IMR-90 (cell line): ENCODE measurements around the gene FAM83C. TPM values are rescaled to one million over a fixed set of nuclear protein-coding genes. Genes with fewer than 3 reads are reported as not detected.

ENCODE experiments used
- ATAC-seq: fragments of 200-7000 bp; cut with Tn5 transposase; 2 replicates; pipeline ENCODE4 v1.9.1; 2020; ENCODE audit warnings: low read depth, mild to moderate bottlenecking, moderate library complexity
- BruUV-seq: library from RNA; stranded (reverse); fragments of 400-500 nt; replicated peaks from 2 replicates; lab custom pipeline; 2021; lab: Mats Ljungman, UMichigan
- CTCF ChIA-PET: fragments of 300-600 bp; formaldehyde crosslinking; extraction: SDS; loops from one replicate; lab custom pipeline; 2021; ENCODE audit warnings: antibody characterized with exemption; lab: Yijun Ruan, JAX
- POLR2A ChIA-PET: fragments of 300-600 bp; sonication (Branson Sonifier 250); formaldehyde crosslinking; loops from one replicate; lab custom pipeline; 2022; ENCODE audit warnings: antibody characterized with exemption; ENCODE audit not compliant: unreplicated experiment; lab: Charles Lee
- DNase-seq: peaks from one replicate; pipeline ENCODE4 v3.0.0; 2013
- H2AFZ ChIP-seq: replicated peaks from 2 replicates; pipeline ENCODE3; 2013; ENCODE audit warnings: low read length, mild to moderate bottlenecking; ENCODE audit not compliant: poor library complexity
- H2AK5ac ChIP-seq: 2 replicates; pipeline ENCODE4 v1.6.1; 2013; ENCODE audit warnings: low read depth, low read length, inconsistent platforms
- H2AK9ac ChIP-seq: replicated peaks from 2 replicates; pipeline ENCODE3; 2013; ENCODE audit warnings: mild to moderate bottlenecking, low read depth, low read length, moderate library complexity; ENCODE audit not compliant: poor library complexity
- H2BK120ac ChIP-seq: 2 replicates; pipeline ENCODE4 v1.6.1; 2013; ENCODE audit warnings: low read depth, low read length, inconsistent platforms
- H2BK15ac ChIP-seq: 3 replicates; pipeline ENCODE4 v1.6.1; 2013; ENCODE audit warnings: low read depth, low read length, inconsistent platforms
- H2BK20ac ChIP-seq: 2 replicates; pipeline ENCODE4 v1.6.1; 2013; ENCODE audit warnings: low read depth, mild to moderate bottlenecking, inconsistent platforms, low read length, moderate library complexity
- H2BK5ac ChIP-seq: 2 replicates; pipeline ENCODE4 v1.6.1; 2013; ENCODE audit warnings: mild to moderate bottlenecking, low read depth, low read length, inconsistent platforms; ENCODE audit not compliant: poor library complexity, severe bottlenecking
- H3K14ac ChIP-seq: replicated peaks from 2 replicates; pipeline ENCODE4 v1.6.1; 2013; ENCODE audit warnings: low read depth, low read length, inconsistent platforms
- H3K18ac ChIP-seq: 2 replicates; pipeline ENCODE4 v1.6.1; 2013; ENCODE audit warnings: low read depth, low read length, control low read depth
- H3K23ac ChIP-seq: 2 replicates; pipeline ENCODE4 v1.6.1; 2013; ENCODE audit warnings: low read depth, low read length, inconsistent platforms
- H3K27ac ChIP-seq: 2 replicates; pipeline ENCODE4 v1.5.1; 2013; ENCODE audit warnings: mild to moderate bottlenecking, control low read depth, low read length; ENCODE audit not compliant: insufficient read depth
- H3K27me3 ChIP-seq: 2 replicates; pipeline ENCODE4 v1.6.1; 2013; ENCODE audit warnings: low read length; ENCODE audit not compliant: control insufficient read depth, insufficient read depth
- H3K36me3 ChIP-seq: 2 replicates; pipeline ENCODE4 v1.6.1; 2013; ENCODE audit warnings: low read length, mixed read lengths; ENCODE audit not compliant: control insufficient read depth, insufficient read depth
- H3K4ac ChIP-seq: 2 replicates; pipeline ENCODE4 v1.6.1; 2013; ENCODE audit warnings: low read depth, low read length, inconsistent platforms
- H3K4me1 ChIP-seq: 2 replicates; pipeline ENCODE4 v1.6.1; 2013; ENCODE audit warnings: low read length, mixed read lengths; ENCODE audit not compliant: control insufficient read depth, insufficient read depth
- H3K4me2 ChIP-seq: 2 replicates; pipeline ENCODE4 v1.6.1; 2013; ENCODE audit warnings: low read depth, mild to moderate bottlenecking, control low read depth, low read length, moderate library complexity
- H3K4me3 ChIP-seq: 2 replicates; pipeline ENCODE4 v1.5.1; 2013; ENCODE audit warnings: low read depth, mild to moderate bottlenecking, control low read depth, low read length, moderate library complexity; ENCODE audit not compliant: insufficient read depth
- H3K56ac ChIP-seq: 2 replicates; pipeline ENCODE4 v1.6.1; 2013; ENCODE audit warnings: low read length, inconsistent platforms; ENCODE audit not compliant: insufficient read depth; ENCODE audit errors: extremely low read depth
- H3K79me1 ChIP-seq, 2 experiments: 2 replicates each; pipeline ENCODE4 v1.6.1; 2013; ENCODE audit warnings: low read length in 2 of 2, inconsistent platforms in 1 of 2, low read depth in 1 of 2
- H3K9ac ChIP-seq: 2 replicates; pipeline ENCODE4 v1.6.1; 2013; ENCODE audit warnings: low read depth, low read length, control low read depth
- H3K9me1 ChIP-seq: 2 replicates; pipeline ENCODE4 v1.6.1; 2013; ENCODE audit warnings: low read length, inconsistent platforms; ENCODE audit not compliant: insufficient read depth
- H3K9me3 ChIP-seq: 2 replicates; pipeline ENCODE4 v1.6.1; 2013; ENCODE audit warnings: low read length; ENCODE audit not compliant: control insufficient read depth, insufficient read depth
- H4K20me1 ChIP-seq: 2 replicates; pipeline ENCODE4 v1.6.1; 2013; ENCODE audit warnings: low read length, inconsistent platforms; ENCODE audit not compliant: insufficient read depth
- H4K5ac ChIP-seq: 2 replicates; pipeline ENCODE4 v1.6.1; 2013; ENCODE audit warnings: mild to moderate bottlenecking, low read depth, low read length, control low read depth
- H4K8ac ChIP-seq, 2 experiments: 2 replicates each; pipeline ENCODE4 v1.6.1; 2013; ENCODE audit warnings: low read depth in 2 of 2, low read length in 2 of 2, control low read depth in 1 of 2, inconsistent platforms in 1 of 2
- H4K91ac ChIP-seq: 2 replicates; pipeline ENCODE4 v1.6.1; 2013; ENCODE audit warnings: low read depth, low read length, inconsistent platforms; ENCODE audit not compliant: insufficient read depth
- BHLHE40 ChIP-seq: fragments of 150-350 bp; IDR thresholded peaks from 2 replicates; pipeline ENCODE4 v1.6.1; 2016; ENCODE audit warnings: mild to moderate bottlenecking, low read depth, low read length
- CEBPB ChIP-seq: IDR thresholded peaks from 2 replicates; pipeline ENCODE4 v1.6.1; 2012; ENCODE audit warnings: low read depth, low read length, improper control_type of control experiment
- CHD1 ChIP-seq: IDR thresholded peaks from 2 replicates; pipeline ENCODE4 v1.6.1; 2012; ENCODE audit warnings: low read depth, low read length, improper control_type of control experiment
- CTCF ChIP-seq: conservative IDR thresholded peaks from 2 replicates; pipeline ENCODE4 v1.5.1; 2012; ENCODE audit warnings: mild to moderate bottlenecking, low read depth, low read length, improper control_type of control experiment
- ELK1 ChIP-seq: fragments of 150-350 bp; IDR thresholded peaks from 2 replicates; pipeline ENCODE4 v1.6.1; 2016; ENCODE audit warnings: low read depth, mild to moderate bottlenecking, low read length, moderate library complexity, borderline replicate concordance
- FOS ChIP-seq: fragments of 150-350 bp; IDR thresholded peaks from 2 replicates; pipeline ENCODE4 v1.6.1; 2016; ENCODE audit warnings: low read depth, low read length
- MAFK ChIP-seq: IDR thresholded peaks from 2 replicates; pipeline ENCODE4 v1.6.1; 2012; ENCODE audit warnings: low read depth, low read length, improper control_type of control experiment
- MAZ ChIP-seq: IDR thresholded peaks from 2 replicates; pipeline ENCODE4 v1.6.1; 2012; ENCODE audit warnings: low read depth, mild to moderate bottlenecking, low read length, improper control_type of control experiment, moderate library complexity, borderline replicate concordance
- MXI1 ChIP-seq: IDR thresholded peaks from 2 replicates; pipeline ENCODE4 v1.6.1; 2012; ENCODE audit warnings: low read depth, mild to moderate bottlenecking, low read length, moderate library complexity, borderline replicate concordance
- NFE2L2 ChIP-seq: fragments of 150-350 bp; IDR thresholded peaks from 2 replicates; pipeline ENCODE4 v1.6.1; 2016; ENCODE audit warnings: low read depth, mild to moderate bottlenecking, low read length
- POLR2A ChIP-seq: IDR thresholded peaks from 2 replicates; pipeline ENCODE4 v1.6.1; 2012; ENCODE audit warnings: mild to moderate bottlenecking, low read depth, low read length
- RAD21 ChIP-seq: IDR thresholded peaks from 2 replicates; pipeline ENCODE4 v1.6.1; 2012; ENCODE audit warnings: low read length, improper control_type of control experiment
- RCOR1 ChIP-seq: IDR thresholded peaks from 2 replicates; pipeline ENCODE4 v1.6.1; 2012; ENCODE audit warnings: mild to moderate bottlenecking, low read length, improper control_type of control experiment; ENCODE audit not compliant: insufficient replicate concordance
- RFX5 ChIP-seq: IDR thresholded peaks from 2 replicates; pipeline ENCODE4 v1.8.0; 2012; ENCODE audit warnings: low read depth, mild to moderate bottlenecking, low read length, moderate library complexity
- SMC3 ChIP-seq: fragments of 150-350 bp; IDR thresholded peaks from 2 replicates; pipeline ENCODE4 v1.6.1; 2016; ENCODE audit warnings: low read depth, mild to moderate bottlenecking, antibody characterized with exemption, low read length, moderate library complexity
- USF2 ChIP-seq: fragments of 150-350 bp; IDR thresholded peaks from 2 replicates; pipeline ENCODE4 v1.6.1; 2017; ENCODE audit warnings: mild to moderate bottlenecking, antibody characterized with exemption, low read length, low read depth
- WGBS, 2 experiments: methylation state at CpG; one replicate each; pipeline versions ENCODE4 v1.1.5 to v1.1.7; 2013; ENCODE audit warnings: missing lambda C conversion rate in 2 of 2; ENCODE audit not compliant: insufficient read length in 1 of 2; ENCODE audit errors: extremely low coverage in 2 of 2; 5-methylcytosine and 5-hydroxymethylcytosine counted together
- dilution Hi-C: fragments of 300-500 bp; cut with HindIII; formaldehyde crosslinking; loops from one replicate; pipeline ENCODE4 v1.14.3; 2018; ENCODE audit warnings: low sequenced_read_pairs; ENCODE audit not compliant: unreplicated experiment
- in situ Hi-C: fragments of 300-500 bp; cut with MboI; formaldehyde crosslinking; loops from 3 replicates; pipeline ENCODE4 v1.14.3; 2019; ENCODE audit warnings: low sequenced_read_pairs, inconsistent platforms, mixed read lengths
- intact Hi-C: fragments of 100-400 bp; cut with micrococcal nuclease; formaldehyde crosslinking; loops from 2 replicates; pipeline ENCODE4 v1.10.0; 2022
- polyA plus RNA-seq, 3 experiments: library from polyadenylated mRNA; depleted of rRNA; stranded (reverse); fragments of >200 nt; gene quantifications; 2 replicates each; pipeline ENCODE4 v1.2.3, GENCODE V29; 2012; ENCODE audit warnings: low replicate concordance in 1 of 3
- total RNA-seq: library from RNA; depleted of rRNA; stranded (reverse); fragments of >200 nt; gene quantifications from 2 replicates; pipeline ENCODE4 v1.2.3, GENCODE V29; 2012

Gene FAM83C
- total and polyA plus RNA-seq, 2 of the 4 experiments (the other 2 are of a cell fraction) = 0.02 TPM; not detected in 1

- POLR2A ChIA-PET = no interaction called here
- CTCF ChIA-PET = no interaction called here
- in situ Hi-C loops = no loop called here
Measured at GRCh38 chr20:35288325-35289060, 3.7 kb downstream of the FAM83C start.

More at GRCh38 chr20:35288325-35289060, 3.7 kb downstream of the FAM83C start:
- H2BK20ac ChIP-seq = no peak overlapping the region
- peaks cover 0 to 24% of the 10 kb centered on the region in 2 experiments; a peak in 3 of 4 replicates for H3K79me1 ChIP-seq
- 0 out of 2 replicates have a peak, but pooled peaks cover under 1% of the 10 kb centered on the region for H4K20me1 ChIP-seq
- dilution Hi-C loops (no loop called here), intact Hi-C loops (no loop called here)
- DNase-seq (no peak), ATAC-seq (no peak)
- peaks cover 4% of the 10 kb centered on the region for H3K4me1 ChIP-seq
- H2AK9ac ChIP-seq = no peak overlapping the region
- H3K36me3 ChIP-seq = no peaks in the 10 kb centered on the region
- H2AK5ac ChIP-seq = no peak overlapping the region
- TF ChIP-seq BHLHE40 = no peak
- TF ChIP-seq NFE2L2 = no peak
- no peak for TF ChIP-seq FOS
- TF ChIP-seq USF2 = no peak
- TF ChIP-seq MAFK = no peak
- TF ChIP-seq CEBPB = no peak
- TF ChIP-seq POLR2A = no peak
- no peak for TF ChIP-seq MXI1
- no peak for TF ChIP-seq SMC3
- no peak for TF ChIP-seq RCOR1
- TF ChIP-seq CTCF = no peak
- no peak for TF ChIP-seq RAD21
- no peak for TF ChIP-seq CHD1
- no peak for TF ChIP-seq MAZ
- no peak for TF ChIP-seq RFX5
- TF ChIP-seq ELK1 = no peak
- no peak overlapping the region for H4K8ac ChIP-seq
- no peak overlapping the region for H4K5ac ChIP-seq
- no peak overlapping the region for H3K14ac ChIP-seq
- no peaks in the 10 kb centered on the region for H3K27me3 ChIP-seq
- H2BK5ac ChIP-seq = no peak overlapping the region
- no peaks in the 10 kb centered on the region for H3K9me3 ChIP-seq
- no peak overlapping the region for H2BK120ac ChIP-seq
- H3K23ac ChIP-seq = no peak overlapping the region
- no peak overlapping the region for H3K9ac ChIP-seq
- H4K91ac ChIP-seq = no peak overlapping the region
- H2AFZ ChIP-seq = peak overlapping the region; percentile 36
- H3K56ac ChIP-seq = no peak overlapping the region
- BruUV-seq = no TSS peak
- no peak overlapping the region for H3K4ac ChIP-seq
- H3K4me2 ChIP-seq = no peak overlapping the region
- H3K27ac ChIP-seq = no peak overlapping the region
- H3K9me1 ChIP-seq = peaks cover 9% of the 10 kb centered on the region
- 91% methylated on average over 7 of the region's 19 CpGs; no CpG with 5 or more reads in 1 of the 2 experiments for WGBS, 2 experiments
- no peak overlapping the region for H3K18ac ChIP-seq
- no peak overlapping the region for H3K4me3 ChIP-seq
- no peak overlapping the region for H2BK15ac ChIP-seq
